Measurements from ENCODE around the gene PTPN5.

The PTPN5 gene

GRCh38 chr11:18773104-18773503 lies 18.5 kb downstream of the PTPN5 start:
- DNase-seq (ENCODE audit: low spot score) = no peak

- no peak for DNase-seq (ENCODE audit: low spot score)
Observed at GRCh38 chr11:18772211-18772610, 19.4 kb downstream of the PTPN5 start.

- DNase-seq (ENCODE audit: low spot score) = no peak
Observed at GRCh38 chr11:18771266-18772035, 20.1 kb downstream of the PTPN5 start.

- DNase-seq (ENCODE audit: low spot score) = no peak
Observed at GRCh38 chr11:18770479-18771125, 21.0 kb downstream of the PTPN5 start.

- no peak for DNase-seq (ENCODE audit: low spot score)
Observed at GRCh38 chr11:18769802-18770456, 21.7 kb downstream of the PTPN5 start.

- no peak for DNase-seq (ENCODE audit: low spot score)
Observed at GRCh38 chr11:18768978-18769377, 22.6 kb downstream of the PTPN5 start.

GRCh38 chr11:18768472-18768901 lies 23.1 kb downstream of the PTPN5 start:
- DNase-seq (ENCODE audit: low spot score) = no peak

GRCh38 chr11:18766015-18766414 lies 25.6 kb downstream of the PTPN5 start:
- DNase-seq (ENCODE audit: low spot score) = no peak

GRCh38 chr11:18765554-18765953 lies 26.0 kb downstream of the PTPN5 start:
- no peak for DNase-seq (ENCODE audit: low spot score)

GRCh38 chr11:18761741-18762140 lies 29.9 kb downstream of the PTPN5 start:
- no peak for DNase-seq (ENCODE audit: low spot score)

GRCh38 chr11:18761144-18761543 lies 30.5 kb downstream of the PTPN5 start:
- no peak for DNase-seq (ENCODE audit: low spot score)

- no peak for DNase-seq (ENCODE audit: low spot score)
Observed at GRCh38 chr11:18757811-18758210, 33.8 kb downstream of the PTPN5 start.

- no peak for DNase-seq (ENCODE audit: low spot score)
Observed at GRCh38 chr11:18756889-18757288, 34.7 kb downstream of the PTPN5 start.

GRCh38 chr11:18754308-18754707 lies 37.3 kb downstream of the PTPN5 start:
- no peak for DNase-seq (ENCODE audit: low spot score)

- DNase-seq (ENCODE audit: low spot score) = no peak
Observed at GRCh38 chr11:18752502-18752901, 39.1 kb downstream of the PTPN5 start.

GRCh38 chr11:18750944-18751343 lies 40.7 kb downstream of the PTPN5 start:
- no peak for DNase-seq (ENCODE audit: low spot score)

GRCh38 chr11:18749681-18750319 lies 41.8 kb downstream of the PTPN5 start:
- DNase-seq (ENCODE audit: low spot score) = no peak

GRCh38 chr11:18748766-18749365 lies 42.7 kb downstream of the PTPN5 start:
- no peak for DNase-seq (ENCODE audit: low spot score)

- no peak for DNase-seq (ENCODE audit: low spot score)
Observed at GRCh38 chr11:18745251-18745650, 46.3 kb downstream of the PTPN5 start.

- DNase-seq (ENCODE audit: low spot score) = no peak
Observed at GRCh38 chr11:18743900-18744514, 47.6 kb downstream of the PTPN5 start.

GRCh38 chr11:18743365-18743764 lies 48.2 kb downstream of the PTPN5 start:
- no peak for DNase-seq (ENCODE audit: low spot score)

GRCh38 chr11:18741783-18742182 lies 49.8 kb downstream of the PTPN5 start:
- no peak for DNase-seq (ENCODE audit: low spot score)
